Measurements from ENCODE around the gene MNAT1. TPM values are rescaled to one million over a fixed set of nuclear protein-coding genes. Genes with fewer than 3 reads are reported as not detected.

The MNAT1 gene
- total and polyA plus RNA-seq, 2 experiments from 2014 or later = 51.6 to 85.0 TPM

DNA sequence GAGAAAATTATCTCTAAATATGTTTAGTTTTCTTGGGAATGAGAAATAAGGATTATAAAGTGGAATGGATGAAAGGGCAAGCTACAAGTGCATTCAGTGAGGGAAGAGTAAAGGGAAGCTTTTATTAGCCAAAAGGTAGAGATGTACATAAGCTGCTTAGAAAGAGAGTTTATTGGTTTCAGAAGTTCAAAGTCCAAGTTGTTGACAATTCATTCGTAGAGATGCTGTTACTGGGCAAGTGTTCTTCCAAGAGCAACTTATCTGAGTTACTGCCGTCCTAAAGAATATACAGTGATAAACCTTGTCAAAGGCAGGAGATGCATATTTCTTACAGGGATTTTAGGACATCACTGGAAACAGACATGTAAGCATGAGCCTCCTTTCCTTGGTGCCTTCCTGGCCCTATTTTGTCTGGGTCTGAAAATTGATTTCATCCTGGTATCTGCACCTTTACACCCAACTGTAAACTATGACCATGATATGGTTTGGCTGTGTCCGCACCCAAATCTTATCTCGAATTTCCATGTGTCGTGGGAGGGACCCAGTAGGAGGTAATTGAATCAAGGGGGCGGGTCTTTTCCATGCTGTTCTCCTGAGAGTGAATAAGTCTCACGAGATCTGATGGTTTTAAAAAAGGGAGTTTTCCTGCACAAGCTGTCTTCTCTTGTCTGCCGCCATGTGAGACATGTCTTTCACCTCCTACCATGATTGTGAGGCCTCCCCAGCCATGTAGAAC lies 199.5 kb downstream of the MNAT1 start:
- no peak overlapping the region for H3K4me3 Mint-ChIP-seq
- Histone ChIP-seq H3K9me2 (ENCODE audit: insufficient read depth) (no peaks in the 10 kb centered on the region), H3K27me3 (ENCODE audit: insufficient read depth) (no peaks in the 10 kb centered on the region), H3K79me2 (replicated peaks; ENCODE audit: insufficient read depth) (no peaks in the 10 kb centered on the region; the same call in none of the 2 replicates), H3K4me3 (no peak overlapping the region), H3K4me2 (no peak overlapping the region), H3K27ac (ENCODE audit: low read depth) (no peak overlapping the region), H3K4me1 (ENCODE audit: insufficient read depth) (0 out of 2 replicates have a peak, but pooled peaks cover 8% of the 10 kb centered on the region), H3F3A (replicated peaks; ENCODE audit: low read depth) (no peaks in the 10 kb centered on the region), H2AFZ (no peak overlapping the region), H3K36me3 (ENCODE audit: insufficient read depth) (no peaks in the 10 kb centered on the region), H4K20me1 (replicated peaks; ENCODE audit: insufficient read depth) (0 out of 2 replicates have a peak, but pooled peaks cover 6% of the 10 kb centered on the region)
- peaks cover 8% of the 10 kb centered on the region; the same call in 2 of the 3 replicates for H3K4me1 Mint-ChIP-seq
- H3K27me3 Mint-ChIP-seq (ENCODE audit: insufficient read depth, low read depth, poor library complexity) = no peaks in the 10 kb centered on the region
- no peak for TF ChIP-seq POLR2AphosphoS5 (IDR thresholded peaks at IDR 0.05; ENCODE audit: low read depth)
- no peaks in the 10 kb centered on the region for H3K36me3 Mint-ChIP-seq (ENCODE audit: low read depth)
- no peaks in the 10 kb centered on the region for H3K9me3 Mint-ChIP-seq
- H3K27ac Mint-ChIP-seq = no peak overlapping the region
- peak; percentile 10 for DNase-seq (ENCODE audit: low spot score)
- ATAC-seq = no peak

DNA sequence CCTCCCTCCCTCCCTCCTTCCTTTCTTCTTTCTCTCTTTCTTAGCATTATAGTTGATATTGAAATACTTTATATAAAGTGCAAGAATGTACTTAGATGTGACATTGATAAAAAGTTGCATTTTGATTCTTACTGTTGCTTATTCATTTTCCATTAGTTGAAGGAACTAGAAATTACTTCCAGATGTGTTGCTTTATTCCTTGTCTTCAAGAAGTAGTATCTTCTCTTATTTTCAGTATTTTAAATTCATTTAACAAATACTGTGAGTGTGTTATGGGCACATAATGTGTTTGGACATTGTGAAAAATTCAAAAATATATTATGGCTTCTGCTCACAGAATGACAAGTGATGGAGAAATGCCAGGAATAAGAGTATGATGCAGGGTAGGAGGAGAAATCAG lies 200.8 kb downstream of the MNAT1 start:
- Histone ChIP-seq H3K4me1 (ENCODE audit: insufficient read depth) (0 out of 2 replicates have a peak, but pooled peaks cover 8% of the 10 kb centered on the region), H3F3A (replicated peaks; ENCODE audit: low read depth) (no peaks in the 10 kb centered on the region), H3K4me3 (no peak overlapping the region), H3K79me2 (replicated peaks; ENCODE audit: insufficient read depth) (no peaks in the 10 kb centered on the region; the same call in none of the 2 replicates), H3K27ac (ENCODE audit: low read depth) (no peak overlapping the region), H3K9me2 (ENCODE audit: insufficient read depth) (no peaks in the 10 kb centered on the region), H3K36me3 (ENCODE audit: insufficient read depth) (no peaks in the 10 kb centered on the region), H3K4me2 (no peak overlapping the region), H2AFZ (no peak overlapping the region), H4K20me1 (replicated peaks; ENCODE audit: insufficient read depth) (0 out of 2 replicates have a peak, but pooled peaks cover 8% of the 10 kb centered on the region), H3K27me3 (ENCODE audit: insufficient read depth) (no peaks in the 10 kb centered on the region)
- no peak overlapping the region for H3K4me3 Mint-ChIP-seq
- peaks cover 11% of the 10 kb centered on the region; the same call in 2 of the 3 replicates for H3K4me1 Mint-ChIP-seq
- H3K36me3 Mint-ChIP-seq (ENCODE audit: low read depth) = no peaks in the 10 kb centered on the region
- no peak for ATAC-seq
- DNase-seq (ENCODE audit: low spot score) = no peak
- no peaks in the 10 kb centered on the region for H3K9me3 Mint-ChIP-seq
- no peaks in the 10 kb centered on the region for H3K27me3 Mint-ChIP-seq (ENCODE audit: insufficient read depth, low read depth, poor library complexity)
- TF ChIP-seq EZH2phosphoT487 (IDR thresholded peaks at IDR 0.05; ENCODE audit: unreplicated experiment) (no peak), CREB1 (CRISPR knock-in tag; IDR thresholded peaks at IDR 0.05; ENCODE audit: low read depth) (no peak), STAT1 (IDR thresholded peaks at IDR 0.05; ENCODE audit: unreplicated experiment) (no peak), EZH2 (IDR thresholded peaks at IDR 0.05; ENCODE audit: low read depth, unreplicated experiment) (no peak), POLR2AphosphoS5 (IDR thresholded peaks at IDR 0.05; ENCODE audit: low read depth) (no peak), JUNB (IDR thresholded peaks at IDR 0.05; ENCODE audit: unreplicated experiment) (no peak), NANOG (IDR thresholded peaks at IDR 0.05; ENCODE audit: borderline replicate concordance) (no peak)
- TF ChIP-seq, protein P1, sequence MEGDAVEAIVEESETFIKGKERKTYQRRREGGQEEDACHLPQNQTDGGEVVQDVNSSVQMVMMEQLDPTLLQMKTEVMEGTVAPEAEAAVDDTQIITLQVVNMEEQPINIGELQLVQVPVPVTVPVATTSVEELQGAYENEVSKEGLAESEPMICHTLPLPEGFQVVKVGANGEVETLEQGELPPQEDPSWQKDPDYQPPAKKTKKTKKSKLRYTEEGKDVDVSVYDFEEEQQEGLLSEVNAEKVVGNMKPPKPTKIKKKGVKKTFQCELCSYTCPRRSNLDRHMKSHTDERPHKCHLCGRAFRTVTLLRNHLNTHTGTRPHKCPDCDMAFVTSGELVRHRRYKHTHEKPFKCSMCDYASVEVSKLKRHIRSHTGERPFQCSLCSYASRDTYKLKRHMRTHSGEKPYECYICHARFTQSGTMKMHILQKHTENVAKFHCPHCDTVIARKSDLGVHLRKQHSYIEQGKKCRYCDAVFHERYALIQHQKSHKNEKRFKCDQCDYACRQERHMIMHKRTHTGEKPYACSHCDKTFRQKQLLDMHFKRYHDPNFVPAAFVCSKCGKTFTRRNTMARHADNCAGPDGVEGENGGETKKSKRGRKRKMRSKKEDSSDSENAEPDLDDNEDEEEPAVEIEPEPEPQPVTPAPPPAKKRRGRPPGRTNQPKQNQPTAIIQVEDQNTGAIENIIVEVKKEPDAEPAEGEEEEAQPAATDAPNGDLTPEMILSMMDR (conservative IDR thresholded peaks at IDR 0.05; ENCODE audit: low read depth in 2 of 2) = no peak
- TF ChIP-seq, protein P2, sequence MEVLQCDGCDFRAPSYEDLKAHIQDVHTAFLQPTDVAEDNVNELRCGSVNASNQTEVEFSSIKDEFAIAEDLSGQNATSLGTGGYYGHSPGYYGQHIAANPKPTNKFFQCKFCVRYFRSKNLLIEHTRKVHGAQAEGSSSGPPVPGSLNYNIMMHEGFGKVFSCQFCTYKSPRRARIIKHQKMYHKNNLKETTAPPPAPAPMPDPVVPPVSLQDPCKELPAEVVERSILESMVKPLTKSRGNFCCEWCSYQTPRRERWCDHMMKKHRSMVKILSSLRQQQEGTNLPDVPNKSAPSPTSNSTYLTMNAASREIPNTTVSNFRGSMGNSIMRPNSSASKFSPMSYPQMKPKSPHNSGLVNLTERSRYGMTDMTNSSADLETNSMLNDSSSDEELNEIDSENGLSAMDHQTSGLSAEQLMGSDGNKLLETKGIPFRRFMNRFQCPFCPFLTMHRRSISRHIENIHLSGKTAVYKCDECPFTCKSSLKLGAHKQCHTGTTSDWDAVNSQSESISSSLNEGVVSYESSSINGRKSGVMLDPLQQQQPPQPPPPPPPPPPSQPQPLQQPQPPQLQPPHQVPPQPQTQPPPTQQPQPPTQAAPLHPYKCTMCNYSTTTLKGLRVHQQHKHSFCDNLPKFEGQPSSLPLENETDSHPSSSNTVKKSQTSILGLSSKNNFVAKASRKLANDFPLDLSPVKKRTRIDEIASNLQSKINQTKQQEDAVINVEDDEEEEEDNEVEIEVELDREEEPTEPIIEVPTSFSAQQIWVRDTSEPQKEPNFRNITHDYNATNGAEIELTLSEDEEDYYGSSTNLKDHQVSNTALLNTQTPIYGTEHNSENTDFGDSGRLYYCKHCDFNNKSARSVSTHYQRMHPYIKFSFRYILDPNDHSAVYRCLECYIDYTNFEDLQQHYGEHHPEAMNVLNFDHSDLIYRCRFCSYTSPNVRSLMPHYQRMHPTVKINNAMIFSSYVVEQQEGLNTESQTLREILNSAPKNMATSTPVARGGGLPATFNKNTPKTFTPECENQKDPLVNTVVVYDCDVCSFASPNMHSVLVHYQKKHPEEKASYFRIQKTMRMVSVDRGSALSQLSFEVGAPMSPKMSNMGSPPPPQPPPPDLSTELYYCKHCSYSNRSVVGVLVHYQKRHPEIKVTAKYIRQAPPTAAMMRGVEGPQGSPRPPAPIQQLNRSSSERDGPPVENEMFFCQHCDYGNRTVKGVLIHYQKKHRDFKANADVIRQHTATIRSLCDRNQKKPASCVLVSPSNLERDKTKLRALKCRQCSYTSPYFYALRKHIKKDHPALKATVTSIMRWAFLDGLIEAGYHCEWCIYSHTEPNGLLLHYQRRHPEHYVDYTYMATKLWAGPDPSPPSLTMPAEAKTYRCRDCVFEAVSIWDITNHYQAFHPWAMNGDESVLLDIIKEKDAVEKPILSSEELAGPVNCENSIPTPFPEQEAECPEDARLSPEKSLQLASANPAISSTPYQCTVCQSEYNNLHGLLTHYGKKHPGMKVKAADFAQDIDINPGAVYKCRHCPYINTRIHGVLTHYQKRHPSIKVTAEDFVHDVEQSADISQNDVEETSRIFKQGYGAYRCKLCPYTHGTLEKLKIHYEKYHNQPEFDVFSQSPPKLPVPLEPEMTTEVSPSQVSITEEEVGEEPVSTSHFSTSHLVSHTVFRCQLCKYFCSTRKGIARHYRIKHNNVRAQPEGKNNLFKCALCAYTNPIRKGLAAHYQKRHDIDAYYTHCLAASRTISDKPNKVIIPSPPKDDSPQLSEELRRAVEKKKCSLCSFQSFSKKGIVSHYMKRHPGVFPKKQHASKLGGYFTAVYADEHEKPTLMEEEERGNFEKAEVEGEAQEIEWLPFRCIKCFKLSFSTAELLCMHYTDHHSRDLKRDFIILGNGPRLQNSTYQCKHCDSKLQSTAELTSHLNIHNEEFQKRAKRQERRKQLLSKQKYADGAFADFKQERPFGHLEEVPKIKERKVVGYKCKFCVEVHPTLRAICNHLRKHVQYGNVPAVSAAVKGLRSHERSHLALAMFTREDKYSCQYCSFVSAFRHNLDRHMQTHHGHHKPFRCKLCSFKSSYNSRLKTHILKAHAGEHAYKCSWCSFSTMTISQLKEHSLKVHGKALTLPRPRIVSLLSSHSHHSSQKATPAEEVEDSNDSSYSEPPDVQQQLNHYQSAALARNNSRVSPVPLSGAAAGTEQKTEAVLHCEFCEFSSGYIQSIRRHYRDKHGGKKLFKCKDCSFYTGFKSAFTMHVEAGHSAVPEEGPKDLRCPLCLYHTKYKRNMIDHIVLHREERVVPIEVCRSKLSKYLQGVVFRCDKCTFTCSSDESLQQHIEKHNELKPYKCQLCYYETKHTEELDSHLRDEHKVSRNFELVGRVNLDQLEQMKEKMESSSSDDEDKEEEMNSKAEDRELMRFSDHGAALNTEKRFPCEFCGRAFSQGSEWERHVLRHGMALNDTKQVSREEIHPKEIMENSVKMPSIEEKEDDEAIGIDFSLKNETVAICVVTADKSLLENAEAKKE (CRISPR knock-in tag; IDR thresholded peaks at IDR 0.05) = no peak
- no peak overlapping the region for H3K27ac Mint-ChIP-seq
